B cell (primary cell): ENCODE data around the gene PGS1. TPM values are rescaled to one million over a fixed set of nuclear protein-coding genes. Genes with fewer than 3 reads are reported as not detected.

Source experiments
- ATAC-seq: fragments of 200-7000 bp; cut with Tn5 transposase; one replicate; pipeline ENCODE4 v1.10.0; 2021; ENCODE audit warnings: low read depth, mild to moderate bottlenecking, moderate number of reproducible peaks, moderate library complexity
- CTCF ChIA-PET: fragments of 350-600 bp; sonication (Branson Sonifier 250); formaldehyde crosslinking; loops from one replicate; lab custom pipeline; 2021; ENCODE audit warnings: antibody characterized with exemption, inconsistent platforms; lab: Charles Lee
- POLR2A ChIA-PET: fragments of 350-600 bp; sonication (Branson Sonifier 250); formaldehyde crosslinking; loops from one replicate; lab custom pipeline; 2021; ENCODE audit warnings: antibody characterized with exemption; lab: Charles Lee
- DNase-seq: peaks from one replicate; pipeline ENCODE4 v3.0.0; 2013
- H2AFZ ChIP-seq: 2 replicates; pipeline ENCODE4 v1.6.1; 2012; ENCODE audit warnings: mild to moderate bottlenecking, low read depth, low read length; ENCODE audit not compliant: insufficient read depth, poor library complexity, severe bottlenecking
- H3K27ac ChIP-seq, 2 donors: 1 replicate in 1 of 2; 2 replicates in 1 of 2; pipeline ENCODE4 v1.5.1; 2012 to 2013; ENCODE audit warnings: low read length in 2 of 2, mild to moderate bottlenecking in 2 of 2, moderate library complexity in 1 of 2
- H3K27me3 ChIP-seq, 4 experiments: fragments of 200-600 bp in 1 of 4; sonication (generic) in 1 of 4; replicated peaks in 1 of 4; 1 replicate in 2 of 4; 2 replicates in 2 of 4; pipeline versions ENCODE4 v1.6.1 to v1.7.0; 2013 to 2016; ENCODE audit warnings: low read length in 3 of 4, mild to moderate bottlenecking in 2 of 4, mixed read lengths in 1 of 4, moderate library complexity in 1 of 4; ENCODE audit not compliant: insufficient read depth in 4 of 4, control insufficient read depth in 3 of 4; ENCODE audit errors: control extremely low read depth in 1 of 4
- H3K36me3 ChIP-seq, 2 experiments: replicated peaks in 1 of 2; 1 replicate in 1 of 2; 2 replicates in 1 of 2; pipeline versions ENCODE4 v1.6.1 to v1.7.1; 2013; ENCODE audit warnings: low read length in 1 of 2; ENCODE audit not compliant: insufficient read depth in 2 of 2, control insufficient read depth in 1 of 2; ENCODE audit errors: control extremely low read depth in 1 of 2, extremely low read depth in 1 of 2
- H3K4me1 ChIP-seq, 2 donors: fragments of 200-600 bp in 1 of 2; sonication (generic) in 1 of 2; 1 replicate in 1 of 2; 2 replicates in 1 of 2; pipeline versions ENCODE4 v1.5.1 to v1.6.1; 2013 to 2017; ENCODE audit warnings: low read length in 2 of 2; ENCODE audit not compliant: control insufficient read depth in 2 of 2, insufficient read depth in 2 of 2
- H3K4me2 ChIP-seq: replicated peaks from 2 replicates; pipeline ENCODE3; 2012; ENCODE audit warnings: mild to moderate bottlenecking, low read depth, low read length; ENCODE audit not compliant: poor library complexity, severe bottlenecking
- H3K4me3 ChIP-seq, 5 experiments: fragments of 200-600 bp in 1 of 5; sonication (generic) in 1 of 5; 1 replicate in 3 of 5; 2 replicates in 2 of 5; pipeline versions ENCODE4 v1.5.1 to v1.7.0; 2011 to 2016; ENCODE audit warnings: low read length in 4 of 5, mild to moderate bottlenecking in 4 of 5, low read depth in 2 of 5, control low read depth in 1 of 5, moderate library complexity in 1 of 5; ENCODE audit not compliant: insufficient read depth in 1 of 5; ENCODE audit errors: control extremely low read depth in 1 of 5, extremely low read depth in 1 of 5
- H3K79me2 ChIP-seq: fragments of 200-600 bp; sonication (generic); one replicate; pipeline ENCODE4 v1.6.0; 2016; ENCODE audit warnings: low read length; ENCODE audit not compliant: control insufficient read depth, insufficient read depth
- H3K9ac ChIP-seq: fragments of 200-600 bp; sonication (generic); 2 replicates; pipeline ENCODE4 v1.6.1; 2017; ENCODE audit warnings: mild to moderate bottlenecking, low read length, moderate library complexity
- H3K9me3 ChIP-seq, 3 donors: one replicate each; pipeline versions ENCODE4 v1.6.1 to v1.7.1; 2013; ENCODE audit warnings: low read length in 2 of 3; ENCODE audit not compliant: control insufficient read depth in 2 of 3, insufficient read depth in 1 of 3; ENCODE audit errors: control extremely low read depth in 1 of 3
- H4K20me1 ChIP-seq: 2 replicates; pipeline ENCODE4 v1.6.0; 2012; ENCODE audit warnings: mild to moderate bottlenecking, low read length; ENCODE audit not compliant: insufficient read depth, control insufficient read depth, poor library complexity, severe bottlenecking
- H3K27ac Mint-ChIP-seq: one replicate; pipeline ENCODE4 v1.8.0; 2021; ENCODE audit warnings: mixed read lengths
- H3K27me3 Mint-ChIP-seq: one replicate; pipeline ENCODE4 v1.8.0; 2021; ENCODE audit warnings: mixed read lengths
- H3K4me1 Mint-ChIP-seq: one replicate; pipeline ENCODE4 v1.8.0; 2021; ENCODE audit warnings: mixed read lengths
- H3K4me3 Mint-ChIP-seq: one replicate; pipeline ENCODE4 v1.8.0; 2021; ENCODE audit warnings: mixed read lengths
- H3K9me3 Mint-ChIP-seq: one replicate; pipeline ENCODE4 v1.8.0; 2022; ENCODE audit warnings: mixed read lengths; ENCODE audit not compliant: insufficient read depth
- CTCF ChIP-seq: fragments of 200-600 bp; IDR thresholded peaks from one replicate; pipeline ENCODE4 v1.8.0; 2022; ENCODE audit warnings: antibody characterized with exemption, mild to moderate bottlenecking
- EZH2 ChIP-seq: IDR thresholded peaks from 2 replicates; pipeline ENCODE4 v1.6.1; 2012; ENCODE audit warnings: borderline replicate concordance, low read depth, mild to moderate bottlenecking, moderate library complexity, low read length; ENCODE audit not compliant: insufficient read depth, poor library complexity, severe bottlenecking
- WGBS: methylation state at CpG from one replicate; pipeline ENCODE4 v1.1.5; 2013; ENCODE audit warnings: missing lambda C conversion rate; ENCODE audit not compliant: insufficient coverage; 5-methylcytosine and 5-hydroxymethylcytosine counted together
- intact Hi-C: fragments of 100-400 bp; cut with micrococcal nuclease; formaldehyde crosslinking; loops from one replicate; pipeline ENCODE4 v1.10.0; 2022
- polyA plus RNA-seq: library from polyadenylated mRNA; depleted of rRNA; stranded (reverse); fragments of >200 nt; gene quantifications from 2 replicates; pipeline ENCODE4 v1.2.3, GENCODE V29; 2012
- total RNA-seq, 2 donors: library from RNA; stranded (reverse); fragments of 120-200 nt in 1 of 2; gene quantifications; 1 replicate in 1 of 2; 2 replicates in 1 of 2; pipeline versions ENCODE4 v1.2.3 to v1.2.4, GENCODE V29; 2013 to 2022

The PGS1 gene
- total and polyA plus RNA-seq, 2 donors (not counting 1 experiment from before 2014, with no cell fraction given) = 85.1 to 88.3 TPM

GRCh38 chr17:78398390-78398789, 19.9 kb downstream of the PGS1 start:
- ATAC-seq (no peak), DNase-seq (no peak)
- Histone ChIP-seq H3K36me3 (peaks cover 0 to 81% of the 10 kb centered on the region in 2 experiments), H3K4me2 (no peak overlapping the region), H3K79me2 (peaks cover 87% of the 10 kb centered on the region), H3K4me1 (no peaks in the 10 kb centered on the region), H3K9ac (no peak overlapping the region), H3K9me3 (no peaks in the 10 kb centered on the region), H2AFZ (no peak overlapping the region), H3K27me3 (no peaks in the 10 kb centered on the region), H3K4me3 (no peak overlapping the region), H4K20me1 (peaks cover 71% of the 10 kb centered on the region), H3K27ac (no peak overlapping the region)
- Mint-ChIP-seq H3K27ac (no peak overlapping the region), H3K9me3 (no peaks in the 10 kb centered on the region), H3K27me3 (no peaks in the 10 kb centered on the region), H3K4me3 (no peak overlapping the region), H3K4me1 (peaks cover 6% of the 10 kb centered on the region)
- POLR2A ChIA-PET = no interaction called here
- TF ChIP-seq CTCF (no peak), EZH2 (no peak)
- CTCF ChIA-PET = no interaction called here
- WGBS = 95% methylated on average over 3 of the region's 3 CpGs
- intact Hi-C loops = no loop called here

GRCh38 chr17:78399028-78399692, 20.7 kb downstream of the PGS1 start:
- POLR2A ChIA-PET = no interaction called here

More at GRCh38 chr17:78399028-78399692, 20.7 kb downstream of the PGS1 start:
- Histone ChIP-seq H3K4me2 (no peak overlapping the region), H3K79me2 (peaks cover 87% of the 10 kb centered on the region), H3K27me3 (no peaks in the 10 kb centered on the region), H3K27ac (no peak overlapping the region), H3K4me1 (no peaks in the 10 kb centered on the region), H4K20me1 (peaks cover 64% of the 10 kb centered on the region), H3K9me3 (no peaks in the 10 kb centered on the region), H3K36me3 (peaks cover 0 to 85% of the 10 kb centered on the region in 2 experiments), H2AFZ (no peak overlapping the region), H3K9ac (no peak overlapping the region), H3K4me3 (no peak overlapping the region)
- ATAC-seq (no peak), DNase-seq (no peak)
- CTCF ChIA-PET = no interaction called here
- no peak overlapping the region for H3K4me3 Mint-ChIP-seq
- H3K27ac Mint-ChIP-seq = no peak overlapping the region
- no peaks in the 10 kb centered on the region for H3K9me3 Mint-ChIP-seq
- WGBS = 87% methylated on average over 28 of the region's 28 CpGs
- H3K4me1 Mint-ChIP-seq = peaks cover 2% of the 10 kb centered on the region
- H3K27me3 Mint-ChIP-seq = no peaks in the 10 kb centered on the region
- TF ChIP-seq EZH2 (no peak), CTCF (no peak)
- intact Hi-C loops = no loop called here
